Stimulated activated CD8-positive, alpha-beta memory T cell treated with anti-CD3 and anti-CD28 coated beads, Interleukin-12 subunit alpha, Interleukin-12 subunit beta, amount 100 ng/mL, for 4 hours (primary cell): Measurements from ENCODE around the gene UBR3.
"Not testable (repeated sequence)": the region's sequence is repeated elsewhere in the genome, so short reads cannot be mapped to it uniquely, and the experiment has no call there.

Source experiments
- DNase-seq: peaks from one replicate; pipeline ENCODE4 v3.0.0-alpha.2; 2020; ENCODE audit warnings: low read depth

The UBR3 gene

GRCh38 chr2:169827272-169828140, at the start of gene UBR3:
Gene UBR3 (plus strand): TSS chr2:169827454. CDS start chr2:169827508, 54 bp downstream.
- peak; percentile 83 for DNase-seq

- DNase-seq, result no peak
Observed at GRCh38 chr2:169778446-169778845, 48.8 kb upstream of the UBR3 start.

GRCh38 chr2:169781249-169782013, 45.8 kb upstream of the UBR3 start:
- DNase-seq, result no peak

GRCh38 chr2:169782513-169782912, 44.7 kb upstream of the UBR3 start:
- no peak for DNase-seq

GRCh38 chr2:169790581-169790980, 36.7 kb upstream of the UBR3 start:
- DNase-seq, result no peak

GRCh38 chr2:169795181-169795580, 32.1 kb upstream of the UBR3 start:
- DNase-seq, result no peak

- no peak for DNase-seq
Observed at GRCh38 chr2:169796441-169796840, 30.8 kb upstream of the UBR3 start.

- DNase-seq, result no peak
Observed at GRCh38 chr2:169797601-169798000, 29.7 kb upstream of the UBR3 start.

GRCh38 chr2:169798397-169798717, 28.9 kb upstream of the UBR3 start:
- no peak for DNase-seq

- DNase-seq, result peak; percentile 90
Observed at GRCh38 chr2:169798718-169799592, 28.3 kb upstream of the UBR3 start, which contains the start of gene SSB. Gene SSB (plus strand): TSS chr2:169798871. CDS start chr2:169800961, 2,090 bp downstream.

GRCh38 chr2:169803480-169803879, 23.8 kb upstream of the UBR3 start:
- no peak for DNase-seq

GRCh38 chr2:169806586-169806985, 20.7 kb upstream of the UBR3 start:
- DNase-seq, result no peak

- no peak for DNase-seq
Observed at GRCh38 chr2:169808221-169808620, 19.0 kb upstream of the UBR3 start.

- DNase-seq, result no peak
Observed at GRCh38 chr2:169815849-169816248, 11.4 kb upstream of the UBR3 start.

- DNase-seq, result not testable (repeated sequence)
Observed at GRCh38 chr2:169816961-169817360, 10.3 kb upstream of the UBR3 start.

- DNase-seq, result not testable (repeated sequence)
Observed at GRCh38 chr2:169817369-169817768, 9.9 kb upstream of the UBR3 start.

- DNase-seq, result no peak
Observed at GRCh38 chr2:169818241-169818640, 9.0 kb upstream of the UBR3 start.

GRCh38 chr2:169819106-169819505, 8.1 kb upstream of the UBR3 start:
- DNase-seq, result no peak

- not testable (repeated sequence) for DNase-seq
Observed at GRCh38 chr2:169820101-169820500, 7.2 kb upstream of the UBR3 start.

- DNase-seq, result no peak
Observed at GRCh38 chr2:169822036-169822435, 5.2 kb upstream of the UBR3 start.

GRCh38 chr2:169822785-169823392, 4.4 kb upstream of the UBR3 start:
- no peak for DNase-seq

GRCh38 chr2:169823996-169824372, 3.3 kb upstream of the UBR3 start:
- DNase-seq, result no peak
